CD14-positive monocyte (primary cell): ENCODE results near the gene FLII. TPM values are rescaled to one million over a fixed set of nuclear protein-coding genes. Genes with fewer than 3 reads are reported as not detected.

Experiments used
- DNase-seq, 3 donors: peaks; one replicate each; pipeline ENCODE4 v3.0.0-alpha.2; 2011 to 2022
- H2AFZ ChIP-seq: 2 replicates; pipeline ENCODE4 v1.6.0; 2012; ENCODE audit warnings: mild to moderate bottlenecking, low read depth, low read length, inconsistent platforms; ENCODE audit not compliant: insufficient read depth, poor library complexity, severe bottlenecking
- H3K27ac ChIP-seq, 2 donors: 1 replicate in 1 of 2; 2 replicates in 1 of 2; pipeline ENCODE4 v1.5.1; 2012 to 2013; ENCODE audit warnings: low read length in 2 of 2, control low read depth in 1 of 2, inconsistent platforms in 1 of 2, low read depth in 1 of 2, mild to moderate bottlenecking in 1 of 2
- H3K27me3 ChIP-seq, 2 donors: one replicate each; pipeline versions ENCODE4 v1.6.0 to v1.6.1; 2011 to 2013; ENCODE audit warnings: low read length in 2 of 2; ENCODE audit not compliant: control insufficient read depth in 2 of 2, insufficient read depth in 2 of 2
- H3K36me3 ChIP-seq, 2 donors: replicated peaks in 1 of 2; 1 replicate in 1 of 2; 2 replicates in 1 of 2; pipeline versions ENCODE4 v1.5.1 to v1.6.1; 2012 to 2013; ENCODE audit warnings: low read length in 2 of 2, control low read depth in 1 of 2, inconsistent platforms in 1 of 2, mild to moderate bottlenecking in 1 of 2; ENCODE audit not compliant: insufficient read depth in 2 of 2, control insufficient read depth in 1 of 2
- H3K4me1 ChIP-seq, 2 donors: 1 replicate in 1 of 2; 2 replicates in 1 of 2; pipeline versions ENCODE4 v1.5.1 to v1.6.1; 2012 to 2013; ENCODE audit warnings: low read length in 2 of 2, control low read depth in 1 of 2, inconsistent platforms in 1 of 2, mild to moderate bottlenecking in 1 of 2, moderate library complexity in 1 of 2; ENCODE audit not compliant: insufficient read depth in 2 of 2, control insufficient read depth in 1 of 2
- H3K4me2 ChIP-seq: replicated peaks from 2 replicates; pipeline ENCODE3; 2012; ENCODE audit warnings: low read length, moderate library complexity, mild to moderate bottlenecking; ENCODE audit not compliant: poor library complexity, severe bottlenecking; ENCODE audit errors: extremely low read depth
- H3K4me3 ChIP-seq, 3 experiments: fragments of 200-600 bp in 1 of 3; sonication (generic) in 1 of 3; replicated peaks in 1 of 3; 1 replicate in 2 of 3; 2 replicates in 1 of 3; pipeline ENCODE4 v1.5.1; 2011 to 2013; ENCODE audit warnings: low read length in 3 of 3, mild to moderate bottlenecking in 3 of 3, control low read depth in 2 of 3, low read depth in 2 of 3, inconsistent platforms in 1 of 3, moderate library complexity in 1 of 3
- H3K79me2 ChIP-seq: 2 replicates; pipeline ENCODE4 v1.6.0; 2012; ENCODE audit warnings: mild to moderate bottlenecking, control low read depth, inconsistent platforms, low read length, moderate library complexity; ENCODE audit not compliant: insufficient read depth
- H3K9ac ChIP-seq: 2 replicates; pipeline ENCODE4 v1.6.0; 2017; ENCODE audit warnings: low read length, mild to moderate bottlenecking; ENCODE audit not compliant: insufficient read depth, poor library complexity, severe bottlenecking
- H3K9me3 ChIP-seq, 2 donors: replicated peaks in 1 of 2; 1 replicate in 1 of 2; 2 replicates in 1 of 2; pipeline versions ENCODE4 v1.5.1 to v1.6.1; 2012 to 2013; ENCODE audit warnings: low read length in 2 of 2, control low read depth in 1 of 2; ENCODE audit not compliant: control insufficient read depth in 1 of 2, insufficient read depth in 1 of 2
- H4K20me1 ChIP-seq: 2 replicates; pipeline ENCODE4 v1.6.0; 2012; ENCODE audit warnings: mild to moderate bottlenecking, low read length, control low read depth, moderate library complexity; ENCODE audit not compliant: insufficient read depth
- H3K27ac Mint-ChIP-seq, 7 donors: one replicate each; pipeline ENCODE4 v1.8.0; 2020; ENCODE audit warnings: mild to moderate bottlenecking in 7 of 7, mixed read lengths in 7 of 7, moderate library complexity in 6 of 7, inconsistent platforms in 2 of 7
- H3K27me3 Mint-ChIP-seq, 3 donors: one replicate each; pipeline ENCODE4 v1.8.0; 2021 to 2022; ENCODE audit warnings: low read depth in 3 of 3, mild to moderate bottlenecking in 3 of 3, mixed read lengths in 3 of 3, moderate library complexity in 3 of 3, inconsistent platforms in 1 of 3
- H3K36me3 Mint-ChIP-seq, 2 donors: one replicate each; pipeline ENCODE4 v1.8.0; 2020; ENCODE audit warnings: mixed read lengths in 2 of 2, inconsistent platforms in 1 of 2, mild to moderate bottlenecking in 1 of 2
- H3K4me1 Mint-ChIP-seq: one replicate; pipeline ENCODE4 v1.8.0; 2020; ENCODE audit warnings: mild to moderate bottlenecking, mixed read lengths
- H3K4me3 Mint-ChIP-seq, 2 donors: one replicate each; pipeline ENCODE4 v1.8.0; 2020; ENCODE audit warnings: mild to moderate bottlenecking in 2 of 2, mixed read lengths in 2 of 2, moderate library complexity in 1 of 2
- H3K9me3 Mint-ChIP-seq, 7 donors: one replicate each; pipeline ENCODE4 v1.8.0; 2020 to 2022; ENCODE audit warnings: mixed read lengths in 7 of 7, mild to moderate bottlenecking in 6 of 7, moderate library complexity in 6 of 7, inconsistent platforms in 2 of 7
- WGBS: methylation state at CpG from one replicate; pipeline ENCODE4 v1.1.5; 2013; ENCODE audit warnings: missing lambda C conversion rate; ENCODE audit not compliant: insufficient coverage; 5-methylcytosine and 5-hydroxymethylcytosine counted together
- intact Hi-C, 2 donors: fragments of 100-400 bp; cut with micrococcal nuclease; formaldehyde crosslinking; loops; one replicate each; pipeline versions ENCODE4 v1.15.0 to v1.15.1; 2023
- polyA plus RNA-seq, 3 donors: library from polyadenylated mRNA; depleted of rRNA in 1 of 3; unstranded in 2 of 3; stranded (reverse) in 1 of 3; fragments of 300-500 nt in 2 of 3; fragments of >200 nt in 1 of 3; fragmentation: Illumina TruSeq in 2 of 3; gene quantifications; 1 replicate in 2 of 3; 2 replicates in 1 of 3; pipeline ENCODE4 v1.2.3, GENCODE V29; 2012 to 2021
- TF ChIP-seq, protein P1 (sequence below): fragments of 200-600 bp; IDR thresholded peaks from one replicate; pipeline ENCODE4 v1.8.0; 2022; ENCODE audit warnings: antibody characterized with exemption, mild to moderate bottlenecking

Gene FLII
- polyA plus RNA-seq, 3 donors = 145 to 724 (median 227) TPM

- peaks cover 23% of the 10 kb centered on the region for H3K4me1 Mint-ChIP-seq
These were observed 29.3 kb downstream of the FLII start for GRCh38 chr17:18229254-18229653.

DNA sequence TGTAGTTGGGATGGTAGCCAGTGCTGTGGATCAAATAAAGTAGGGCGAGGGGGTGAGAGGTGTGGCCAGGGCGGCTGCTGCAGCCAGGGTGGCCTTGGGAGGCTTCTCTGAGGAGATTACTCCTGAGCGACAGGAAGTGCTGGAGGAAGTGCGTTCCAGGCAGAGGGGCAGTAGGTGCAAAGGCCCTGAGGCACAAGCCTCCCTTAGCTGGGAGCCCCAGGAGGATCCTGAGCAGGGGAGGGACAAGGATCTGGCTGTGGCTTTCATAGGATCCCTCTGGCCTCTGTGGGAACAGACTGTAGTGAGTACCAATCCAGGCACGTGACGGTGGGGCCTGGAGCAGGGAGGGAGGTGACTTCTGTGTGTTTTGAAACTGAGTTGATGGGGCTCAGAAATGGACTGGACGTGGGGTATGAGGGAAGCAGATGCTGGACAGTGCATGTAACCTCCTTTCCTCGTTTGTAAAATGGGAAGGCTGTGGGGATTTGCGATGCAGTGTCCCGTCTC, 30.3 kb downstream of the FLII start:
- Mint-ChIP-seq H3K9me3 (peaks cover 0 to 2% (median 0%) of the 10 kb centered on the region in 7 donors), H3K36me3 (peaks cover 6 to 11% of the 10 kb centered on the region in 2 donors), H3K4me1 (peaks cover 23% of the 10 kb centered on the region), H3K27ac (no peak overlapping the region), H3K27me3 (peaks cover 3 to 7% (median 5%) of the 10 kb centered on the region in 3 donors), H3K4me3 (no peak overlapping the region)
- Histone ChIP-seq H3K27ac (no peak overlapping the region), H3K79me2 (no peaks in the 10 kb centered on the region), H3K4me3 (no peak overlapping the region), H4K20me1 (peaks cover 3% of the 10 kb centered on the region), H3K36me3 (peaks cover 4 to 7% of the 10 kb centered on the region in 2 donors), H3K9ac (no peak overlapping the region), H3K27me3 (no peaks in the 10 kb centered on the region), H3K4me1 (peaks cover 13 to 17% of the 10 kb centered on the region in 2 donors), H3K9me3 (no peaks in the 10 kb centered on the region), H2AFZ (no peak overlapping the region), H3K4me2 (no peak overlapping the region)
- TF ChIP-seq, protein P1, sequence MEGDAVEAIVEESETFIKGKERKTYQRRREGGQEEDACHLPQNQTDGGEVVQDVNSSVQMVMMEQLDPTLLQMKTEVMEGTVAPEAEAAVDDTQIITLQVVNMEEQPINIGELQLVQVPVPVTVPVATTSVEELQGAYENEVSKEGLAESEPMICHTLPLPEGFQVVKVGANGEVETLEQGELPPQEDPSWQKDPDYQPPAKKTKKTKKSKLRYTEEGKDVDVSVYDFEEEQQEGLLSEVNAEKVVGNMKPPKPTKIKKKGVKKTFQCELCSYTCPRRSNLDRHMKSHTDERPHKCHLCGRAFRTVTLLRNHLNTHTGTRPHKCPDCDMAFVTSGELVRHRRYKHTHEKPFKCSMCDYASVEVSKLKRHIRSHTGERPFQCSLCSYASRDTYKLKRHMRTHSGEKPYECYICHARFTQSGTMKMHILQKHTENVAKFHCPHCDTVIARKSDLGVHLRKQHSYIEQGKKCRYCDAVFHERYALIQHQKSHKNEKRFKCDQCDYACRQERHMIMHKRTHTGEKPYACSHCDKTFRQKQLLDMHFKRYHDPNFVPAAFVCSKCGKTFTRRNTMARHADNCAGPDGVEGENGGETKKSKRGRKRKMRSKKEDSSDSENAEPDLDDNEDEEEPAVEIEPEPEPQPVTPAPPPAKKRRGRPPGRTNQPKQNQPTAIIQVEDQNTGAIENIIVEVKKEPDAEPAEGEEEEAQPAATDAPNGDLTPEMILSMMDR = no peak
- 95% methylated on average over 8 of the region's 10 CpGs for WGBS
- intact Hi-C loops = no loop called here
- DNase-seq = no peak

More at GRCh38 chr17:18229254-18229653, 29.3 kb downstream of the FLII start:
- H3K27me3 Mint-ChIP-seq = peaks cover 3 to 7% (median 5%) of the 10 kb centered on the region in 3 donors
- H3K27me3 ChIP-seq = no peaks in the 10 kb centered on the region
- H3K9me3 ChIP-seq = no peaks in the 10 kb centered on the region
- no peak overlapping the region for H3K27ac ChIP-seq
- no peak overlapping the region for H3K4me3 ChIP-seq
- intact Hi-C loops = no loop called here
- H3K36me3 ChIP-seq = peaks cover 9 to 17% of the 10 kb centered on the region in 2 donors
- no peak overlapping the region for H3K9ac ChIP-seq
- TF ChIP-seq, protein P1 = no peak
- H3K79me2 ChIP-seq = no peaks in the 10 kb centered on the region
- no peak overlapping the region for H2AFZ ChIP-seq
- H3K4me3 Mint-ChIP-seq = no peak overlapping the region
- 96% methylated on average over 3 of the region's 4 CpGs for WGBS
- peaks cover 13 to 17% of the 10 kb centered on the region in 2 donors for H3K4me1 ChIP-seq
- H3K36me3 Mint-ChIP-seq = peaks cover 8 to 21% of the 10 kb centered on the region in 2 donors
- peaks cover 0 to 2% (median 0%) of the 10 kb centered on the region in 7 donors for H3K9me3 Mint-ChIP-seq
- H3K4me2 ChIP-seq = no peak overlapping the region
- peaks cover 3% of the 10 kb centered on the region for H4K20me1 ChIP-seq
- no peak for DNase-seq
- no peak overlapping the region for H3K27ac Mint-ChIP-seq
